GM19395 (cell line): ENCODE results near the gene OPTN.

Experiments used
- ATAC-seq: cut with Tn5 transposase; IDR thresholded peaks from one replicate; pipeline ENCODE4 v1.9.1; 2021; ENCODE audit warnings: mild to moderate bottlenecking, moderate library complexity; ENCODE audit not compliant: unreplicated experiment

OPTN gene

DNA sequence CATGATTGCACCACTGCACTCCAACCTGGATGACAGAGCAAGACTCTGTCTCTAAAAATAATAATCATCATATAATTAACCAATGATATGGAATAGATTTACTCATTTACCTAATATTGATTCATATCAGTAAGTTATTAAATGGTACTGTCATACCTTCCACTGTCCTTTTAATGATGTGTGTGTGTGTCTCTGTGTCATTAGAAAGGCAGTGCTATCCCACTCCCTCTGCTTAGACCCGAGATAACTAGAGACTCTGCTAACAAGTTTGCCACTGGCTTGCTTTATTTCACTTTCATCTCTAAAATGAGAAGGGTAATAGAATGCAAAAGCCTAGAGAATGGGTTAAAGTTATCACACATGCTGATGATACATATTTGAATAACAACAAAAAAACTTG is 82.5 kb downstream of the OPTN start:
- no peak for ATAC-seq

GRCh38 chr10:13183625-13184024 is 83.7 kb downstream of the OPTN start:
- peak; percentile 63 for ATAC-seq

- ATAC-seq = no peak
Observed at GRCh38 chr10:13184276-13184675, 84.3 kb downstream of the OPTN start.

GRCh38 chr10:13184730-13185514 is 85.0 kb downstream of the OPTN start:
- no peak for ATAC-seq

- no peak for ATAC-seq
Observed at GRCh38 chr10:13187135-13187534, 87.2 kb downstream of the OPTN start.
